MM.1S (cell line): ENCODE measurements around the gene TBC1D22B.

Experiments
- DNase-seq: peaks from one replicate; pipeline ENCODE4 v3.0.0-alpha.2; 2015
- H2AFZ ChIP-seq: fragments of 300-600 bp; sonication (generic); 2 replicates; pipeline ENCODE4 v1.6.0; 2016; ENCODE audit warnings: antibody characterized with exemption, low read length
- H3F3A ChIP-seq: fragments of 300-600 bp; sonication (generic); 2 replicates; pipeline ENCODE4 v1.6.1; 2016; ENCODE audit warnings: mild to moderate bottlenecking, antibody characterized with exemption, low read length, moderate library complexity, mixed read lengths; ENCODE audit not compliant: insufficient read depth
- H3K27ac ChIP-seq: fragments of 300-600 bp; sonication (generic); 2 replicates; pipeline ENCODE4 v1.5.1; 2016; ENCODE audit warnings: mild to moderate bottlenecking, low read length
- H3K27me3 ChIP-seq: fragments of 300-600 bp; sonication (generic); replicated peaks from 2 replicates; pipeline ENCODE4 v1.6.0; 2016; ENCODE audit warnings: low read length; ENCODE audit not compliant: insufficient read depth
- H3K36me3 ChIP-seq: fragments of 300-600 bp; sonication (generic); replicated peaks from 2 replicates; pipeline ENCODE4 v1.6.1; 2016; ENCODE audit warnings: mild to moderate bottlenecking, low read length, mixed read lengths; ENCODE audit not compliant: insufficient read depth
- H3K4me1 ChIP-seq: fragments of 300-600 bp; sonication (generic); 2 replicates; pipeline ENCODE4 v1.6.1; 2016; ENCODE audit warnings: low read length, mixed read lengths
- H3K4me2 ChIP-seq: fragments of 300-600 bp; sonication (generic); 2 replicates; pipeline ENCODE4 v1.6.0; 2016; ENCODE audit warnings: low read depth, low read length
- H3K4me3 ChIP-seq: fragments of 300-600 bp; sonication (generic); 2 replicates; pipeline ENCODE4 v1.5.1; 2016; ENCODE audit warnings: low read length, mixed read lengths
- H3K79me2 ChIP-seq: fragments of 300-600 bp; sonication (generic); 2 replicates; pipeline ENCODE4 v1.6.1; 2016; ENCODE audit warnings: mixed run types, low read length, mixed read lengths
- H3K9ac ChIP-seq: fragments of 300-600 bp; sonication (generic); 2 replicates; pipeline ENCODE4 v1.6.1; 2016; ENCODE audit warnings: low read length, mixed read lengths
- H3K9me2 ChIP-seq: fragments of 300-600 bp; sonication (generic); replicated peaks from 2 replicates; pipeline ENCODE4 v1.6.1; 2016; ENCODE audit warnings: mild to moderate bottlenecking, low read length, mixed read lengths; ENCODE audit not compliant: insufficient read depth
- H3K9me3 ChIP-seq: fragments of 300-600 bp; sonication (generic); replicated peaks from 2 replicates; pipeline ENCODE4 v1.6.1; 2016; ENCODE audit warnings: mild to moderate bottlenecking, low read length, mixed read lengths; ENCODE audit not compliant: insufficient read depth
- H4K20me1 ChIP-seq: fragments of 300-600 bp; sonication (generic); 2 replicates; pipeline ENCODE4 v1.6.1; 2016; ENCODE audit warnings: mild to moderate bottlenecking, low read length, moderate library complexity, mixed read lengths; ENCODE audit not compliant: insufficient read depth
- CTCF ChIP-seq: fragments of 300-600 bp; sonication (generic); IDR thresholded peaks from 2 replicates; pipeline ENCODE4 v1.5.1; 2016; ENCODE audit warnings: antibody characterized with exemption, low read length, mixed read lengths
- EZH2 ChIP-seq: fragments of 300-600 bp; sonication (generic); optimal IDR thresholded peaks from 2 replicates; pipeline ENCODE3; 2017; ENCODE audit warnings: low read depth, mild to moderate bottlenecking, antibody characterized with exemption, low read length, mixed read lengths
- EZH2phosphoT487 ChIP-seq: fragments of 300-600 bp; sonication (generic); IDR thresholded peaks from 2 replicates; pipeline ENCODE4 v1.6.1; 2018; ENCODE audit warnings: antibody characterized with exemption, low read length

TBC1D22B gene

GRCh38 chr6:37366910-37367309 lies 109.3 kb downstream of the TBC1D22B start:
- no peaks in the 10 kb centered on the region for H3K9me2 ChIP-seq
- TF ChIP-seq EZH2 (no peak), CTCF (no peak), EZH2phosphoT487 (no peak)
- H3K9me3 ChIP-seq, result no peaks in the 10 kb centered on the region
- H2AFZ ChIP-seq, result no peak overlapping the region
- no peak overlapping the region for H3K4me2 ChIP-seq
- H3K79me2 ChIP-seq, result peaks cover 8% of the 10 kb centered on the region; the same call in 1 of the 2 replicates
- H3K4me1 ChIP-seq, result no peaks in the 10 kb centered on the region
- H4K20me1 ChIP-seq, result no peaks in the 10 kb centered on the region; the same call in 1 of the 2 replicates
- no peaks in the 10 kb centered on the region for H3K27me3 ChIP-seq
- H3K4me3 ChIP-seq, result no peak overlapping the region
- no peaks in the 10 kb centered on the region for H3F3A ChIP-seq
- no peak overlapping the region for H3K9ac ChIP-seq
- no peak for DNase-seq
- H3K27ac ChIP-seq, result no peak overlapping the region
- no peaks in the 10 kb centered on the region; the same call in 1 of the 2 replicates for H3K36me3 ChIP-seq

GRCh38 chr6:37368961-37369320 lies 111.4 kb downstream of the TBC1D22B start:
- no peaks in the 10 kb centered on the region for H3K9me3 ChIP-seq
- H3K79me2 ChIP-seq, result peaks cover 8% of the 10 kb centered on the region; the same call in 1 of the 2 replicates
- DNase-seq, result no peak
- no peak overlapping the region for H2AFZ ChIP-seq
- H3K4me3 ChIP-seq, result no peak overlapping the region
- no peaks in the 10 kb centered on the region for H3K4me1 ChIP-seq
- no peaks in the 10 kb centered on the region for H3F3A ChIP-seq
- no peak overlapping the region for H3K27ac ChIP-seq
- no peaks in the 10 kb centered on the region; the same call in 1 of the 2 replicates for H3K36me3 ChIP-seq
- H3K27me3 ChIP-seq, result no peaks in the 10 kb centered on the region
- H3K4me2 ChIP-seq, result no peak overlapping the region
- H3K9ac ChIP-seq, result no peak overlapping the region
- no peaks in the 10 kb centered on the region; the same call in 1 of the 2 replicates for H4K20me1 ChIP-seq
- no peak for TF ChIP-seq EZH2phosphoT487
- TF ChIP-seq CTCF, result no peak
- no peak for TF ChIP-seq EZH2
- H3K9me2 ChIP-seq, result no peaks in the 10 kb centered on the region

- Histone ChIP-seq H3K27me3 (no peaks in the 10 kb centered on the region), H3K9me2 (no peaks in the 10 kb centered on the region), H4K20me1 (no peaks in the 10 kb centered on the region; the same call in 1 of the 2 replicates), H3F3A (no peaks in the 10 kb centered on the region), H3K4me3 (no peak overlapping the region), H3K9ac (no peak overlapping the region), H3K79me2 (peaks cover 8% of the 10 kb centered on the region; the same call in 1 of the 2 replicates), H3K9me3 (no peaks in the 10 kb centered on the region), H3K36me3 (no peaks in the 10 kb centered on the region; the same call in 1 of the 2 replicates), H3K4me1 (no peaks in the 10 kb centered on the region), H2AFZ (no peak overlapping the region), H3K27ac (no peak overlapping the region), H3K4me2 (no peak overlapping the region)
- DNase-seq, result no peak
- TF ChIP-seq EZH2 (no peak), CTCF (no peak), EZH2phosphoT487 (no peak)
Observed at GRCh38 chr6:37369321-37370201, 112.0 kb downstream of the TBC1D22B start.
